Upper lobe of left lung (tissue), 4 donors: Measurements from ENCODE around the gene DNASE1L2.

ENCODE experiments used
- CTCF ChIP-seq, 6 experiments: fragments of 450-650 bp in 4 of 6; fragments of 200-600 bp in 2 of 6; sonication (generic) in 2 of 6; IDR thresholded peaks; one replicate each; pipeline ENCODE4 v1.5.1; 2016 to 2019; ENCODE audit warnings: antibody characterized with exemption in 6 of 6
- POLR2A ChIP-seq, 4 donors: fragments of 450-650 bp; IDR thresholded peaks; one replicate each; pipeline ENCODE4 v1.5.1; 2016 to 2017; ENCODE audit warnings: antibody characterized with exemption in 4 of 4, mild to moderate bottlenecking in 2 of 4
- POLR2AphosphoS5 ChIP-seq, 2 donors: sonication (generic); formaldehyde crosslinking; IDR thresholded peaks; one replicate each; pipeline ENCODE4 v1.5.1; 2017; ENCODE audit warnings: antibody characterized with exemption in 2 of 2

GRCh38 chr16:2188395-2188794 is 47.8 kb upstream of the DNASE1L2 start:
- TF ChIP-seq CTCF (IDR thresholded peaks at IDR 0.05) (no peak), POLR2A (IDR thresholded peaks at IDR 0.05) (no peak), POLR2AphosphoS5 (IDR thresholded peaks at IDR 0.05) (no peak)
